ENCODE data around the gene DLGAP3.

DLGAP3 gene

DNA sequence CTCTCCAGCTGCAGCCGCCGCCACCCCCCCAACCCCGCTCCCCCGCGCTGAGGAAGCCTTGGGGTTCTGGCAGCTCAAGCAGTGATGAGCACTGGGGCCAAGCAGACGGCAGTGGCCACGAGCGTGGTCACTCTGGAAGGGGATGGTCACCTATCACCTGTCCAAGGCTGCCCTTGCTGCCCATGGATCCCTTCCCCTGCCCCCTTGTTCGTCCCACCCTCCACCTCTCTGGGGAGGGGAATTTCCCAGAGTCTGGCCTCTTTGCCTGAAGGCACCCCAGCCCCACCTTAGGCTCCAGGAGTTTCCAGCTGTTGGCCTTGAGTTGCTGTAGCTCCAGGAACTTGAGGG is 62.7 kb downstream of the DLGAP3 start:
- DNase-seq (ENCODE audit: low read depth), result no peak

DNA sequence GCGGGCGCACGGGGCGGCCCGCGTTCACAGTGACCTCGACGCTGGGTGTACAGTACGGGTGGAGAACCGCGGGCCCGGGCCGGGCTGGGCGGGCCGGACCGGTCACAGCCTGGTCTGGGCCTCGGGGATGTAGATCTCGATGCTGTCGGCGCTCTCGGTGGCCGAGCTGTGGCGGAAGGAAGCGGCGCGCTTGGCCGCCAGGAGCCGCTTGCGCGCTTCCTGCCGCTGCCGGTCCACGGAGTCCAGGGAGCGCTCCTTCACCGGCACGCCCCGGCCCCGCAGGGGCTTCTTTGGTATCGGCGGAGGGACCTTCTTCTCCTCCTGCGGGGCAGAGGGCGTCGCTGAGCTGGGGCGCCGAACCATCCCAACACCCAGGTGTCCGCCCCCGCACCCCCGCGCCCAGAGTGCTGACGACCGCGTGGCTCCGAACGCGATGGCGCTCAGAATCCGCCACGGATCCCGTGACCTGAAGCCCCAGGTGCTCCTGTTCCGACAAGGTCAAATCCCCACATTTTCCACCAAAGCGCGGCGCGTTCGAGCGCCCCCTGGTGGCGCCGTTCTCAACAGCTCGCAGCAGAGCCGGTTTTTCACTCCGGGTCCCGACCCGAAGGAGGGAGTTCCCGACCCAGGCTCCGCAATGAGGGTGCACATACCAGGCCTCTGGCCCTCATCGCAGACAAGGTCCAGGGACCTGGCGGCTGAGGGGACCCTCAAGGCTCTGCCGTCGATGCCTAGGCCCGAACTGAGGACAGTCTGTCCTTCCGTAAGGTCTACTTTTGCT is 63.3 kb downstream of the DLGAP3 start:
- DNase-seq (ENCODE audit: low read depth), result peak; percentile 86

DNA sequence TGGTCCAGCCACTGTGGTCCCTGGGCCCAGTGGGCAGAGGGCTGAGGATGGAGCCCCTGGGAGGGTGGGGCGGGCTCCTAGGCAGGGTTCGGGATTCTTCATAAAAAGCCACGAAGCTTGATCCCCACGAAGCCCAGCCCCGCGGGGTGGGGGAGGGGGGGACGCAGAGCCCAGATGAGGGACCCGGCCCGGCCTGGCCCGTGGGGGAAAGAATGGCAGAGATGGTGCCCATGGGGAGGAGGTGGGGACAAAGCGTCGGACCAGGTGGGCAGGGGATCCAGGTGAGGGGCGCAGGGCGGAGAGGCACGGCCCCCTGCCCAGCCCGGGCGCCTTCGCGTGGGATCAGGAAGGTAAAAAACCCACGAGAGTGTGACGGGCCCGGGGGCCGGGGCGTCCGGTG is 63.9 kb downstream of the DLGAP3 start:
- no peak for DNase-seq (ENCODE audit: low read depth)

GRCh38 chr1:34864759-34865158 is 64.7 kb downstream of the DLGAP3 start:
- no peak for DNase-seq (ENCODE audit: low read depth)

DNA sequence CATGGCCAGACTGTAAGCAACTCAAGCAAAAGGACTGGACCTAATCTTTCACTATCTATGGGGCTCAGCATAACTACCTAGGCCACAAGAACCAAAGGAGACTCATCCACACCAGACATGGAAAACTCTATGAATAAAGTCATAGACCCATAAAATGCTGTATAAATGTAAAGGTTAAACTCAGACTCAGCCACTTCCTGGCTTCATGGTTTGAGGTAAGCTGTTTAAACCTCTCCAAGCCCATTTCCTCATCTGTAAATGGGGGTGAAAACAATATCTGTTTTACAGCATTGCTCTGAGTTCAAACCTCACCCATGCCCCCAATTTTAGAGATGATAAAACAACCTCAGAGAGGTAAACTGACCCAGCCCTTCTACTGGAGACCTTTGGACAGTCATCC is 65.9 kb downstream of the DLGAP3 start:
- no peak for DNase-seq (ENCODE audit: low read depth)

- peak; percentile 73 for DNase-seq (ENCODE audit: low read depth)
These were observed 69.8 kb downstream of the DLGAP3 start, which contains the start of gene SMIM12 for GRCh38 chr1:34859446-34860200. TSS of gene SMIM12 (minus strand) at chr1:34859749. CDS start at chr1:34855977, 3,772 bp downstream.

- peak; percentile 23 for DNase-seq (ENCODE audit: low read depth)
These were observed 70.5 kb downstream of the DLGAP3 start for GRCh38 chr1:34858901-34859445.

- DNase-seq (ENCODE audit: low read depth), result no peak
These were observed 72.8 kb downstream of the DLGAP3 start for GRCh38 chr1:34856697-34857096.

- DNase-seq (ENCODE audit: low read depth), result peak; percentile 85
These were observed 76.7 kb downstream of the DLGAP3 start for GRCh38 chr1:34852677-34853217.

GRCh38 chr1:34851431-34852105 is 77.9 kb downstream of the DLGAP3 start:
- no peak for DNase-seq (ENCODE audit: low read depth)

- no peak for DNase-seq (ENCODE audit: low read depth)
These were observed 79.1 kb downstream of the DLGAP3 start for GRCh38 chr1:34850382-34850781.

GRCh38 chr1:34847094-34847493 is 82.4 kb downstream of the DLGAP3 start:
- DNase-seq (ENCODE audit: low read depth), result no peak

DNA sequence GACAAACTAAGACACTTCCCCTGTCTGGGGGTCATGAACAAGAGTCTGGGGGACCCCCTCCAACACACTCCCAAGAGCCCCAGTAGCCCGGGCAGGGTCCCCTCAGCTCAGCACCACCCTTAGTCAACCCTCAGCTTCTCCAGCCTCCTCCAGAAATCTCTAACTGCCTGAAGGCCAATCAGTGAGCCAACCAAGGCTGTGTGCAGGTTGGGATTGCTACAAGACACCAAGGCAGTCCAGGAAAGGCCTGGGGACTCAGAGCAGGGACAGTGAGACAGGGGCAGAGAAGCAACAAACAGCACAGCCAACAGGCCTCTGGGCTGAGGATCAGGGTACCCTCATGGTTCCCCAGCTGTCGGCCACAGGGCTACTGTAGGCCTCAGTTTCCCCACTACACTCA is 83.2 kb downstream of the DLGAP3 start:
- DNase-seq (ENCODE audit: low read depth), result no peak

DNA sequence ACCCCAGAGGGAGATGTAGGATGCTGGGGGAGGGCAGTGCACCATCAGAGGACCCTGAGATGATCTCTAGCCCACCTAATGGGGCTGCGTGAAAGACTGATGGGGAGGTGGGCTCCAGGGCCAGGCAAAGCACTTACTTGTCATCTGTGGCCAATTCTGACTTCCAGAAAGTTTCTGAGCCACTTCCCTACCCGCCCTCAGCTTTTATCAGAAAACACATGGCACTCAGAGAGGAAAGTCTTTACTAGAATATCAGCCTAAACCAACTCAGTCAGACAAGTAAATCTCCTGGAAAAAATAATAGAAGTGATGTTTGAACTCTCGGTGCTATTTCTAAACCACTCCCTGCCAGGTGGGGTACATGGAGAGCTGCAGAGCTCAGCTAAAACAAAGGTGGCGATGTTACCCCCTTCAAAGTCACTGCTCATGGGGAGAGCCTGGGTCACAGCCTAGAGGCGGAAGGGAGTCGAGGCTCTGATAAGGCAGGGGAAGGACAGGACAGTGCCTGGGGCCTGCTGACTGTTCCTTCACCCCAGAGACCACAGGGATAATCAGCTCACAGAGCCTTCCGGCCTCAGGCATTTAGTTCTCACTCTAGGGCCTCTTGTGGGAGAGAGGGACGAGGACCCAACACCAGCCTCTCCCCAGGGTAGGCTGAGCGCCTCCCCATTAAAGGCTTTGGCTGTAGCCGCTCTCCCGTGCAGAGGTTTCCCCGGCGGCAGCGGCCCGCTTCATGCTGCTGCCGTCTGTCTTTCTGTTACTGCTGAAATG is 84.1 kb downstream of the DLGAP3 start:
- DNase-seq (ENCODE audit: low read depth), result no peak

DNA sequence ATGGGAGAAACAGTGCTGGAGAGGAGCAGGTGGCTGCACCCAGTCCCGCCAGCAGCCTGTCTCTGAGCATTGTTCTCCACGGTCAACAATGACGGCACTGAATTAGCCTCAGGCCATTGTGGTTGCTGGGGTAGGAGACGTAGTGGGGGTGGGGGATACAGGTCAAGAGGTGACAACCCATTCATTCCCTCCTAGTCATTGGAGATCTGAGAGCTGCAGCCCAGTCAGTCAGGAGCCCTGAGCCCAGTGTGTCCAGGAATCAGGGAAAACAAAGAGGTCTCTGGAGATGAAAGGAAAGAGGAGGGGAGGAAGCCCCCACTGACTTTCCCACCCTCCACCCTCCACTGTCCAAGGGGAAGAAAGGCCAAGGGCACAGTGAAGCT is 85.2 kb downstream of the DLGAP3 start:
- DNase-seq (ENCODE audit: low read depth), result no peak

- no peak for DNase-seq (ENCODE audit: low read depth)
These were observed 85.8 kb downstream of the DLGAP3 start for GRCh38 chr1:34843392-34844251.

DNA sequence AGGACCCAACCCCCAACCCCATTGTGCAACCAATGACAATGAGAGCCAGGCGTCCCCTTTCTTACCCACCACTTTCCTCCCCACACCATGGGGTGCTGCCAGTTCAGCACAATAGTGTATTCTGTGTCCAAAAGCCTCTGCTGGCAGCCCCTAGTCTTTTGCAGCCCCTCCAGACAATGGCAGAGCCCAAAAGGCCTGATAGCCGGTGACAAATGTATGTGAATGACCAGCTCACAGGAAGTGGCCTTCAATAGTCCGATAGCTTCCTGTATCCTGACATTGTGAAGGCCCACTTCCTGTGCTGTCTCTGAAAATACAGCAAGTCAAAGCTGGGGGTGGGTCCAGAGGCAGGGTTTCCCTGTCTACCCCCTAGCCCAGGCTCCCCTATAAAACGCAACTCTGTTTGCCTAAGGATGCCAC is 86.5 kb downstream of the DLGAP3 start:
- no peak for DNase-seq (ENCODE audit: low read depth)

DNA sequence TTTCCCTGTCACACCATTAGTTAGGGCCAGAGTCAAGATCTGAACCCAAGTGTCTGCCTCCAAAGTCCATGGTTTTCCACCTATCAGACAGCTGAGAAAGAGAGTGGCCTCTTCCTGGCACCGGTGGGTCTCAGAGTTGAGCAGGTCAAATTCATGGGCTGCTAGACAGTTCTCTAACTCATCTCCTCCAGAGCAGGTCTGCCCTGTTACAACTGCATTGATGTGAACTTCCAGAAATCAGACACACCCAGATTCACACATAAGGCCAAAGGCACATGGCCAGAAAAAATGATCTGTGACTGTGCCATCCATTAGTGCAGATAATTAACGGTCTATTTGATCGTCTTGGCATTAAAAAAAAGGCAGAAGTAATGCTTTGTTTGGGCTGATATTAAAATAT is 87.4 kb downstream of the DLGAP3 start:
- no peak for DNase-seq (ENCODE audit: low read depth)

DNA sequence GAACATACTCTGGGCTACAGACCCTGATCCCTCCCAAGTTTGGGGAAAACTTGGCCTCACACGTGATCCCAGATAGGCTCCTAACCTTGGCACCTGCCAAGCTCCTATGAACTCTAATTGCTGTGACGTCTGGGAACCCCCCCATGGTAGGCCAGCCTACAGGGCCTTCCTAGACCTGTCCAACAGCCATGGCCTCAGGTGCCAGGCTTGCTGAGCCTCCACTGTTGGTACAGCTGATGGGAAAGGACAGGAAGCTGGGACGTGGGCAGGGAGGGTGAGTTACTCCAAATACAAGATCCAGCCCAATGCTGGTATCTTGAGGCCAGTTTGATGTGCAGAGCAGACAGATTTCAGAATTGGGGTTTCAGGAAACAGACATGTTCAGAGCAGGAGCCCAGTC is 89.0 kb downstream of the DLGAP3 start:
- DNase-seq (ENCODE audit: low read depth), result no peak

GRCh38 chr1:34839526-34840305 is 89.7 kb downstream of the DLGAP3 start:
- DNase-seq (ENCODE audit: low read depth), result no peak

Data from T follicular helper cell (primary cell).